Measurements from ENCODE around the gene CDC42SE2.
"Not testable (repeated sequence)": the region's sequence is repeated elsewhere in the genome, so short reads cannot be mapped to it uniquely, and the experiment has no call there.

Gene CDC42SE2

GRCh38 chr5:131324303-131324702 is 60.5 kb downstream of the CDC42SE2 start:
- no peak for DNase-seq

GRCh38 chr5:131328536-131329285 is 64.9 kb downstream of the CDC42SE2 start:
- DNase-seq = no peak

GRCh38 chr5:131329286-131329560 is 65.4 kb downstream of the CDC42SE2 start:
- no peak for DNase-seq

- no peak for DNase-seq
Observed at GRCh38 chr5:131330031-131330430, 66.2 kb downstream of the CDC42SE2 start.

- DNase-seq = not testable (repeated sequence)
Observed at GRCh38 chr5:131335756-131336155, 71.9 kb downstream of the CDC42SE2 start.

GRCh38 chr5:131336801-131337200 is 72.9 kb downstream of the CDC42SE2 start:
- DNase-seq = not testable (repeated sequence)

GRCh38 chr5:131337240-131338050 is 73.6 kb downstream of the CDC42SE2 start:
- DNase-seq = not testable (repeated sequence)

- DNase-seq = no peak
Observed at GRCh38 chr5:131338051-131338453, 74.2 kb downstream of the CDC42SE2 start.

GRCh38 chr5:131344288-131344687 is 80.4 kb downstream of the CDC42SE2 start:
- not testable (repeated sequence) for DNase-seq

- not testable (repeated sequence) for DNase-seq
Observed at GRCh38 chr5:131346204-131346603, 82.4 kb downstream of the CDC42SE2 start.

GRCh38 chr5:131353991-131354390 is 90.1 kb downstream of the CDC42SE2 start:
- no peak for DNase-seq

GRCh38 chr5:131355971-131356528 is 92.2 kb downstream of the CDC42SE2 start:
- no peak for DNase-seq

- DNase-seq = no peak
Observed at GRCh38 chr5:131356619-131357018, 92.8 kb downstream of the CDC42SE2 start.

GRCh38 chr5:131357739-131358561 is 94.1 kb downstream of the CDC42SE2 start:
- DNase-seq = no peak

GRCh38 chr5:131361677-131362315 is 97.9 kb downstream of the CDC42SE2 start:
- no peak for DNase-seq

- DNase-seq = no peak
Observed at GRCh38 chr5:131363811-131364506, 100.1 kb downstream of the CDC42SE2 start.

GRCh38 chr5:131364507-131365050 is 100.7 kb downstream of the CDC42SE2 start:
- no peak for DNase-seq

- no peak for DNase-seq
Observed at GRCh38 chr5:131366428-131366827, 102.6 kb downstream of the CDC42SE2 start.

- DNase-seq = no peak
Observed at GRCh38 chr5:131367219-131367860, 103.5 kb downstream of the CDC42SE2 start.

GRCh38 chr5:131368866-131369265 is 105.0 kb downstream of the CDC42SE2 start:
- no peak for DNase-seq

GRCh38 chr5:131369558-131369957 is 105.7 kb downstream of the CDC42SE2 start:
- no peak for DNase-seq
